HG03521 (cell line): ENCODE results near the gene SF3B2.
"Not testable (repeated sequence)": the region's sequence is repeated elsewhere in the genome, so short reads cannot be mapped to it uniquely, and the experiment has no call there.

ENCODE experiments used
- ATAC-seq: cut with Tn5 transposase; IDR thresholded peaks from one replicate; pipeline ENCODE4 v1.9.1; 2021; ENCODE audit warnings: mild to moderate bottlenecking, moderate library complexity; ENCODE audit not compliant: unreplicated experiment

The SF3B2 gene, protein sequence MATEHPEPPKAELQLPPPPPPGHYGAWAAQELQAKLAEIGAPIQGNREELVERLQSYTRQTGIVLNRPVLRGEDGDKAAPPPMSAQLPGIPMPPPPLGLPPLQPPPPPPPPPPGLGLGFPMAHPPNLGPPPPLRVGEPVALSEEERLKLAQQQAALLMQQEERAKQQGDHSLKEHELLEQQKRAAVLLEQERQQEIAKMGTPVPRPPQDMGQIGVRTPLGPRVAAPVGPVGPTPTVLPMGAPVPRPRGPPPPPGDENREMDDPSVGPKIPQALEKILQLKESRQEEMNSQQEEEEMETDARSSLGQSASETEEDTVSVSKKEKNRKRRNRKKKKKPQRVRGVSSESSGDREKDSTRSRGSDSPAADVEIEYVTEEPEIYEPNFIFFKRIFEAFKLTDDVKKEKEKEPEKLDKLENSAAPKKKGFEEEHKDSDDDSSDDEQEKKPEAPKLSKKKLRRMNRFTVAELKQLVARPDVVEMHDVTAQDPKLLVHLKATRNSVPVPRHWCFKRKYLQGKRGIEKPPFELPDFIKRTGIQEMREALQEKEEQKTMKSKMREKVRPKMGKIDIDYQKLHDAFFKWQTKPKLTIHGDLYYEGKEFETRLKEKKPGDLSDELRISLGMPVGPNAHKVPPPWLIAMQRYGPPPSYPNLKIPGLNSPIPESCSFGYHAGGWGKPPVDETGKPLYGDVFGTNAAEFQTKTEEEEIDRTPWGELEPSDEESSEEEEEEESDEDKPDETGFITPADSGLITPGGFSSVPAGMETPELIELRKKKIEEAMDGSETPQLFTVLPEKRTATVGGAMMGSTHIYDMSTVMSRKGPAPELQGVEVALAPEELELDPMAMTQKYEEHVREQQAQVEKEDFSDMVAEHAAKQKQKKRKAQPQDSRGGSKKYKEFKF

GRCh38 chr11:66051766-66052663, at the start of gene SF3B2:
TSS of gene SF3B2 (plus strand) at chr11:66052364. CDS start at chr11:66052385, 21 bp downstream.
- peak; percentile 95 for ATAC-seq

- peak; percentile 45 for ATAC-seq
These were observed 49.4 kb upstream of the SF3B2 start for GRCh38 chr11:66002648-66003225.

- no peak for ATAC-seq
These were observed 48.9 kb upstream of the SF3B2 start for GRCh38 chr11:66003291-66003690.

DNA sequence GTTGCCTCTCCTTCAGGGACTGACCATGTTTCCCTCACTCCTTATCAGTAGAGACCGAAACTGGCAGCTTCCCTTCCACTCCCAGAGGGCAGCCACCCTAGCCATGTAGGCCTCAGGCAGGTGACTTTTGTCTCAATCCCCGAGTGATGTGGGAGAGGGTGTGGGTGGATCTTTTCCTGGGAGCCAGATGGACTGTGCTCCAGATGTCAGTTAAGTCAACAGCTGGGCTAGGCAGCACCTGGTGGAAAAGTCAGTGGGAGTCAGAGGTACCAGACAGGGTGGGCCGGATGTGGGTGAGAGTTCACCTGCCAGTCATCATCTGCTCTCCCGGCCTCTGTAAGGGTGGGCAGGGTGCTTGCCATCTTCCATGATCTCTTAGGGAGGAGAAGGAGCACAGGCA, 48.0 kb upstream of the SF3B2 start:
- ATAC-seq = no peak

GRCh38 chr11:66006134-66006890, 45.9 kb upstream of the SF3B2 start:
- ATAC-seq = no peak

DNA sequence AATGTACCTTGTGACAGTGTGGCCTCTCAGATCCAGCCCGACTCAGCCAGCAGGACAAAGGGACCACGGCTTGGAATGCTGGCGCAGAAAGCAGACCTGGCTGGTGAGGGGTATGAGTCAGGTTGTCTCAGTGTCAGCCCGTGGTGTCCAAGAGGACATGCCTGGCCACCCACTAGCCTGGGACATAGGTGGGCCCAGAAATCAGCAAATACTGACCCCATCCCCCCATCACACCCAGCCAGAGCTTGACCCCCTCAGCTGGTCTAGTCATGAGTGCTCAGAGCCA, 45.3 kb upstream of the SF3B2 start:
- ATAC-seq = no peak

DNA sequence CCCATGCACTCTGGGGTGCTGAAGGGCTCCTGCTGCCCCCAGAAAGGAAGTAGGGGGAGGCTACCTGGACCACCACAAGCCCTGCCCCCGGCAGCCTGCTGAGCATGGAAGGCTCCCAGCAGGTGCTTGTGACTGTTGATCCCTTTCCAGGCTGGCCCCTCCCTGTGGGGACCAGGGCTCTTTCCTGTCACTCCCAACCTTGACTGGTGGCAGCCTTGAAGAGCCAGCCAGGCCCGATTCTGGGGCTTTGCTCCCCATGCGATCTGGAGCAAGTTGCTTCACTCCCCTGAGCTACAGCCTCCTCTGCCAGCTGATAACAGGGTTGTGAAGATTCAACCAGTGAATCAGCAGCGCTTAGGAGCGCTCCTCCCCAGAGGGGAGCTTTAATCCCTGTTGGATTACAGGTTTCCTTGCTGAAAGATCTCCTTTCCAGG, 44.9 kb upstream of the SF3B2 start:
- ATAC-seq = no peak

GRCh38 chr11:66008095-66008467, 44.1 kb upstream of the SF3B2 start:
- no peak for ATAC-seq

DNA sequence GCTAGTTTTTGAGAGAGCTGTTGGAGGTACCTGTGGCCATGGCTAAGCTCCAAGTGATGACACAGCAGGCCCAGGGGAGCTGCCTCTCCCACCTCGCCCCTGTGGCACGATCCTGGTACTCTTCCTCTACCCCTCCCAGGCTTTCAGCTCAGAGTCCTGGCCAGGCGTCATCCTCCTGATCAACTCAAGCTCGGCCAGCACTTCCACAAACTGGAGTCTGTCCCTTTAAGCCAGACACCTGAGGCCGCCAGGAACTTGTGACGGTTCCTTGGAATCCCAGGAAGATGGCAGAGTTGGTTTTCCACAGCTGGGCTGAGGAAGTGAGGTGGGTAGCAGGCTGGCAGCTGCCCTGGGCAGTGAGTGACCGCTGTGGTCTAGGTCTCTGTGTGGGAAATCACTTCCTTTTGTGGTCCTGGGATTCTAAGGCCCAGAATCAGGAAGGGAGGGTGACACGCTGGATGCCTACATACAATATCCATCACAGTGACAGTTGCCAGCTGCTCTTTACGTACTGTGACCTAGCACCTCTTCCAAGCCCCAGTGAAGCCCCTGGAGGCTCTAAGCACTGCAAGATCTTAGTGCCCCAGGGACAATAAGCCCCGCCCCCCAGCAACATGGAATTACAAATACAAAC, 43.6 kb upstream of the SF3B2 start:
- ATAC-seq = no peak

DNA sequence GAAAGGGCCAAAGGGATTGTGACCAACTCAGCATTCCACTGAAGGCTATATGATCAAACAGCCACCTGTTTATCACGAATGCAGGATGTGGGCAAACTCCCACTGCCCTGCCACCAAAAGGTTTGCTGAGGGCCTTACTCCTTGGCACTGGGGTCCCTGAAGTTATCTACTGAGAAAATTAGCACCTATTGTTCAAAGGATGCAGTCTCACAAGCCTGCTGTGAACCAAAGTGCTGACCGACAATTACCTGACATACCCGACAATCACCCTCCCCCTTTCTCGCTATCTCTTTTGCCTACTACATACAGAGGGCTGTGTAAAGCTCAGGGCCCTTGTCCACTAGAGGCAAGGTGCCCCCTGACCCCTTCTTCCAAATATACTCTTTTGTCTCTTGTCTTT, 42.1 kb upstream of the SF3B2 start:
- ATAC-seq = not testable (repeated sequence)

GRCh38 chr11:66011239-66011784, 40.9 kb upstream of the SF3B2 start:
- no peak for ATAC-seq

DNA sequence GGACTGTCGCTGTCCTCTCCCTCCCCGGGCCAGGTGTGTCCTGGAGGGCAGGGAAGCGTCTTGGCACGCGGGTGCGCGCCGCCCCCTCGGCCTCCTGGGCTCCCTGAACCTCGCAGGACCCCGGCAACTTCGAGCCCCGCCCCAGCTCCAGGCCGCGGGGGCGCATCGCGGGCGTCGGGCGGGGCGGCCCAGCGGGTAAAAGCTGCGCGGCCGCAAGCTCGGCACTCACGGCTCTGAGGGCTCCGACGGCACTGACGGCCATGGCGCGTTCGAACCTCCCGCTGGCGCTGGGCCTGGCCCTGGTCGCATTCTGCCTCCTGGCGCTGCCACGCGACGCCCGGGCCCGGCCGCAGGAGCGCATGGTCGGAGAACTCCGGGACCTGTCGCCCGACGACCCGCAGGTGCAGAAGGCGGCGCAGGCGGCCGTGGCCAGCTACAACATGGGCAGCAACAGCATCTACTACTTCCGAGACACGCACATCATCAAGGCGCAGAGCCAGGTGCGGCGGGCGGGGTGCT, 40.3 kb upstream of the SF3B2 start, which contains the start of gene CST6:
Gene CST6 (plus strand): TSS at position 224 of the 519 bp plus-strand sequence. CDS start 37 bp downstream, at position 261.
- ATAC-seq = no peak

DNA sequence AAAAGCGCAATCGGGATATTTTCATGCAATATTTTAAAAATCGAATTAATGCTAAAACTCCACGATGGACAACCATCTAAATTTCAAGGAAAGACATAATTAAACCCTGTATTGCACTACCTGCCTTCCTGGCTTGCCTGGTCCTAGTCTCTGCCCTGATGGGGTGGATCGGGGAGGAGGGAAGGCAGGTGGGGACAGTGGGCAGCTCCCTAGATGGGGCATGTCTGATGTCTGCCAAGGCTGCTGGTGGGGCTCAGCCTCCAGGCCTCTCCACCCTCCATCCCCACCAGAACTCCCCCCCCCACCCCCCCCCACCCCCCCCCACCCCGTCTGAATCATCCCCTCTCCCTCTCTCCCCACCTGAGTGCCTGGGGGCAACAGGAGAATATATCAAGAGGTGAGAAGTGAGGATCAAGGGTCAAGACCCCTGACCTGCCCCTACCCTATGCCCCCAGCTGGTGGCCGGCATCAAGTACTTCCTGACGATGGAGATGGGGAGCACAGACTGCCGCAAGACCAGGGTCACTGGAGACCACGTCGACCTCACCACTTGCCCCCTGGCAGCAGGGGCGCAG, 39.7 kb upstream of the SF3B2 start:
- no peak for ATAC-seq

DNA sequence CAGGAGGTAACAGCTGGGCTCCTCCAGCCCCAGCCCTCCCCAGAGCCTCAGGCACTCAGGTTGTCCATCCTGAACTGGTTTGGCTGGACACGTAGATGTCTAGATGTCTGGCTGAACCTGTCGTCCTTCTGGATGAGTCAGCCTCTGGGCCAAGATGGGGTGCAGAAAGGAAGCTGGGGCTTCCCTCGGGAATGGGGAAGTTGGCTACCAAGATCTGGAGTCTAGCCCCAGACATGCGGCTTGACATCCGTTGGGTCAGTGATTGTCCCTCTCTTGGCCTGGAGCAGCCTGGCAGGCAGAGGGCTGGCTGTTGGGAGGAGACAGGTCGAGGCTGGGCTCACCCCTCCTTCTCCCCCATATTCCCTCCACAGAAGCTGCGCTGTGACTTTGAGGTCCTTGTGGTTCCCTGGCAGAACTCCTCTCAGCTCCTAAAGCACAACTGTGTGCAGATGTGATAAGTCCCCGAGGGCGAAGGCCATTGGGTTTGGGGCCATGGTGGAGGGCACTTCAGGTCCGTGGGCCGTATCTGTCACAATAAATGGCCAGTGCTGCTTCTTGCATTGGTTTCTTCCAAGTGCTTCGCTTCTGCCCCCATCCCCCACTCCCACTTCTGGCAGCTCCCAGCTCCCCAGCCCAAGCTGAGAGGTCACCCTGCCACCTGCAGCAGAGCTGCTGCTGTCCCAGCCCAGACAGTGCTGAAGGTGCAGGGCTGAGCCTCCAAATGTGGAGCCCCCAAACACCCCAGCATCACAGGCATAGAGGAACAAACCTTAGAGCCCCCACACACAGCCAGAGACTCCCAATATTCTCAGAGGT, 39.0 kb upstream of the SF3B2 start:
- ATAC-seq = no peak

GRCh38 chr11:66013762-66014100, 38.4 kb upstream of the SF3B2 start:
- ATAC-seq = no peak

DNA sequence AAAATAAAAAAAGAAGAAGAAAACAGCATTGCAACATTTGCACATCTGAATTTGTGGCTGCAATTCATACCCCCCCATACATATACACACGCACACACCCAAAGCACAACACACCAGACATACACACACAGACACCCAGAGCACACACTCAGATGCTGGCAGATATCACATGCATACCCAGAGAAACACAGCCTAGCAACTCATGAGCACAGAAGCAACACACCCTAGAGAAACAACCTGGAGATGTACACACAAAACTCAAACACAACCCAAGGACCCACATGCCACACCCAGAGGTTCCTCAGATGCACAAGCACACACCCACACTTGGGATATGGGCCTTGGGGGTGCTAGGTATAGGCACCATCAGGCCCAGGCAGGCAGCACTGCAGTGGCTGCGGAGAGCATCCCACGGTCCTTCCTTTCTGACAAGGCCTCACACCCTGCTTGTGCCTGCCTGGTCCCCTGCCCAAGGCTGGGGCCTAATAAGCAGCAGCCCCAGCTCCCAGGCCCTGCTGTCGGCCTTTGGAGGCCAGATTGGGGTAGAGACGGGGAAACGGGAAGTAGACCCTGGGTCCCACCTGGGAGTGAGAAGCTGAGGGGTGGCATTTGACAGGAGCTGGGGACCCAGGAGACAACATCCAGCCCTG, 37.2 kb upstream of the SF3B2 start:
- no peak for ATAC-seq

DNA sequence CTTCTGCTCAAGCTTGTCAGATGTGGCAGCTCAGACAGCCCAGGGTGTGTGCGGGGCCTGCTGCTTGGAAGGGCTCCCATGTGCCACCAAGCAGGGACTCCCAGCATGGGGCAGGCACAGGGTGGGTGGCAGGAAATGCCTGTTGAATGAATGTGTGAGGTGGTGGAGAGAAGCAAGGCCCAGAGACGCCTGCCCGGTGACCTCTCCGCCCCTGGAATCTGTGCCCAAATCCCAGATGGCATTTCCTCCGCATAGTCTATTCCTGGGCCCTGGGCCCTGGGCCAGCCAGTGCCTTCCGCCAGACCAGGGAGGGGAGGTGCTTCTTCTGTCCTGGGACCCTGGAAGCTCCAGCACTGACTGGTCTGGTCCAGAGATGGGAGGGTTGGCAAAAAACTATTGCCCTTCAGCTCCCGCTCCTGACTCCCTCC, 36.7 kb upstream of the SF3B2 start:
- no peak for ATAC-seq
